PC-3 (cell line): ENCODE measurements around the gene CYP2B6. TPM values are rescaled to one million over a fixed set of nuclear protein-coding genes. Genes with fewer than 3 reads are reported as not detected.

Experiments
- ATAC-seq: fragments of 200-7000 bp; cut with Tn5 transposase; 2 replicates; pipeline ENCODE4 v1.9.1; 2020; ENCODE audit warnings: mild to moderate bottlenecking, moderate library complexity
- BruUV-seq: library from RNA; stranded (reverse); fragments of 400-500 nt; replicated peaks from 2 replicates; lab custom pipeline; 2021; lab: Mats Ljungman, UMichigan
- CTCF ChIA-PET: fragments of 300-600 bp; sonication (Branson Sonifier 250); formaldehyde crosslinking; loops from one replicate; lab custom pipeline; 2022; ENCODE audit warnings: antibody characterized with exemption; lab: Charles Lee
- POLR2A ChIA-PET: fragments of 300-600 bp; sonication (Branson Sonifier 250); formaldehyde crosslinking; loops from one replicate; lab custom pipeline; 2022; ENCODE audit warnings: antibody characterized with exemption; ENCODE audit not compliant: unreplicated experiment; lab: Charles Lee
- DNase-seq: peaks from one replicate; pipeline ENCODE4 v3.0.0-alpha.2; 2015
- H2AFZ ChIP-seq: fragments of 300-600 bp; sonication (generic); 2 replicates; pipeline ENCODE4 v1.6.0; 2016; ENCODE audit warnings: antibody characterized with exemption, low read length
- H3F3A ChIP-seq: fragments of 300-600 bp; sonication (generic); one replicate; pipeline ENCODE4 v1.6.0; 2017; ENCODE audit warnings: antibody characterized with exemption, low read length, control low read depth, mild to moderate bottlenecking; ENCODE audit not compliant: unreplicated experiment
- H3K27ac ChIP-seq: fragments of 300-600 bp; sonication (generic); 2 replicates; pipeline ENCODE4 v1.5.1; 2016; ENCODE audit warnings: mild to moderate bottlenecking, low read length
- H3K27me3 ChIP-seq: fragments of 300-600 bp; sonication (generic); 2 replicates; pipeline ENCODE4 v1.6.1; 2016; ENCODE audit warnings: low read length, mixed read lengths
- H3K36me3 ChIP-seq: fragments of 300-600 bp; sonication (generic); 2 replicates; pipeline ENCODE4 v1.6.1; 2016; ENCODE audit warnings: low read depth, mixed run types, low read length, mixed read lengths
- H3K4me1 ChIP-seq: fragments of 300-600 bp; sonication (generic); 2 replicates; pipeline ENCODE4 v1.5.1; 2016; ENCODE audit warnings: low read length; ENCODE audit not compliant: insufficient read depth
- H3K4me2 ChIP-seq: fragments of 300-600 bp; sonication (generic); 2 replicates; pipeline ENCODE4 v1.6.0; 2016; ENCODE audit warnings: low read length
- H3K4me3 ChIP-seq: fragments of 300-600 bp; sonication (generic); 2 replicates; pipeline ENCODE4 v1.5.1; 2016; ENCODE audit warnings: mild to moderate bottlenecking, low read length, mixed read lengths
- H3K79me2 ChIP-seq: fragments of 300-600 bp; sonication (generic); 2 replicates; pipeline ENCODE4 v1.6.1; 2017; ENCODE audit warnings: low read length, mixed read lengths
- H3K9ac ChIP-seq: fragments of 300-600 bp; sonication (generic); 2 replicates; pipeline ENCODE4 v1.6.0; 2016; ENCODE audit warnings: mild to moderate bottlenecking, low read length
- H3K9me2 ChIP-seq: fragments of 300-600 bp; sonication (generic); replicated peaks from 2 replicates; pipeline ENCODE4 v1.6.1; 2016; ENCODE audit warnings: mixed run types, low read length, mixed read lengths
- H3K9me3 ChIP-seq: fragments of 300-600 bp; sonication (generic); 2 replicates; pipeline ENCODE4 v1.6.1; 2016; ENCODE audit warnings: low read length, mixed read lengths
- H4K20me1 ChIP-seq: fragments of 300-600 bp; sonication (generic); 2 replicates; pipeline ENCODE4 v1.6.1; 2016; ENCODE audit warnings: low read length, mixed read lengths
- EZH2 ChIP-seq: fragments of 300-600 bp; sonication (generic); IDR thresholded peaks from one replicate; pipeline ENCODE4 v1.6.1; 2017; ENCODE audit warnings: antibody characterized with exemption, mild to moderate bottlenecking, low read length; ENCODE audit not compliant: unreplicated experiment
- EZH2phosphoT487 ChIP-seq: fragments of 300-600 bp; sonication (generic); IDR thresholded peaks from 2 replicates; pipeline ENCODE4 v1.6.1; 2018; ENCODE audit warnings: mild to moderate bottlenecking, antibody characterized with exemption, low read length, borderline replicate concordance
- intact Hi-C: fragments of 100-400 bp; cut with micrococcal nuclease; formaldehyde crosslinking; loops from 2 replicates; pipeline ENCODE4 v1.9.0; 2023
- total RNA-seq: library from RNA; depleted of rRNA; stranded (reverse); fragments of >200 nt; gene quantifications from 2 replicates; pipeline ENCODE4 v1.2.3, GENCODE V29; 2014
- TF ChIP-seq, protein P1 (sequence below): fragments of 300-600 bp; sonication (generic); conservative IDR thresholded peaks from 2 replicates; pipeline ENCODE4 v1.5.1; 2017; ENCODE audit warnings: antibody characterized with exemption, low read depth, mild to moderate bottlenecking, low read length

CYP2B6 gene
- total RNA-seq, 1 experiment from 2014 or later, result not detected

DNA sequence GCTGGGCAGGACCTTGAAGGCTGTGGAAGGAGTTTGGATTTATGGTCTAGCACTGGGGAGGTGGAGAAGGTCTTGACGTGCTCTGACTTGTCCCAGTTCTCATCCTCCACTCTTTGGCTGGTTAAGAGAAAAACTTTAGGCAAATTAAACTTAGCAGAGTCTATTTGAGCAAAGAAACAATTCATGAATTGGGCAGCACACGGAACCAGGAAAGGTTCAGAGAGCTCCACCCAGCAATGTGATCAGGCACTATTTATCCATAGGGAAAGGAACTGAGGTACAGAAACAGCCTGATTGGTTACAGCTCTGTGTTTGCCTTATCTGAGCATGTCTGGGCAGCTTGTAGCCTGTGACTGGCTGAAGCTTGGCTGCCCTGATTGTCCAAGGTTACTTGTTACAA is 45.4 kb upstream of the CYP2B6 start:
- TF ChIP-seq EZH2phosphoT487, result no peak
- TF ChIP-seq EZH2, result no peak
- TF ChIP-seq, protein P1, sequence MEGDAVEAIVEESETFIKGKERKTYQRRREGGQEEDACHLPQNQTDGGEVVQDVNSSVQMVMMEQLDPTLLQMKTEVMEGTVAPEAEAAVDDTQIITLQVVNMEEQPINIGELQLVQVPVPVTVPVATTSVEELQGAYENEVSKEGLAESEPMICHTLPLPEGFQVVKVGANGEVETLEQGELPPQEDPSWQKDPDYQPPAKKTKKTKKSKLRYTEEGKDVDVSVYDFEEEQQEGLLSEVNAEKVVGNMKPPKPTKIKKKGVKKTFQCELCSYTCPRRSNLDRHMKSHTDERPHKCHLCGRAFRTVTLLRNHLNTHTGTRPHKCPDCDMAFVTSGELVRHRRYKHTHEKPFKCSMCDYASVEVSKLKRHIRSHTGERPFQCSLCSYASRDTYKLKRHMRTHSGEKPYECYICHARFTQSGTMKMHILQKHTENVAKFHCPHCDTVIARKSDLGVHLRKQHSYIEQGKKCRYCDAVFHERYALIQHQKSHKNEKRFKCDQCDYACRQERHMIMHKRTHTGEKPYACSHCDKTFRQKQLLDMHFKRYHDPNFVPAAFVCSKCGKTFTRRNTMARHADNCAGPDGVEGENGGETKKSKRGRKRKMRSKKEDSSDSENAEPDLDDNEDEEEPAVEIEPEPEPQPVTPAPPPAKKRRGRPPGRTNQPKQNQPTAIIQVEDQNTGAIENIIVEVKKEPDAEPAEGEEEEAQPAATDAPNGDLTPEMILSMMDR, result no peak
- Histone ChIP-seq H3K9me3 (no peaks in the 10 kb centered on the region), H3K79me2 (no peaks in the 10 kb centered on the region)

DNA sequence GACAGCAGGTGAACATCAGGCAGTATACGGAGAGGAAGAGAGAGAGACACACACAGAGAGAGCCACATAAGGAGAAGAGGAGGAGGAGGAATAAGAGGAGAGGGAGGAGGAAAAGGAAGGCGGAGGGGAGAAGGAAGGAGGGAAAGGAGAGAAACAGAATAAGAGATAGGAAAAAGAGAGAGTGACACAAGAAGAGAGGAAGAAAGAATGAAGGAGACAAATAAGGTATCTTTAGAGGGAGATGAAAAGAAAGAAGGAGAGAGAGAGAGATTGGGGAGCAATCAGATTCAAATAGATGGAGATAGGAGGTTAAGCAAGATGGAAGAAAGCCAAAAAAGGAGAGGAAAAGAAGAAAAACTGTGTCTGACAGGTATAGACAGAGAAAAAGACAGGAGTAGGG is 44.0 kb upstream of the CYP2B6 start:
- DNase-seq, result no peak
- Histone ChIP-seq H3K4me3 (no peak overlapping the region), H3K4me2 (no peak overlapping the region), H3K27ac (no peak overlapping the region), H3K9me2 (no peaks in the 10 kb centered on the region), H3K9ac (no peak overlapping the region), H3K27me3 (no peaks in the 10 kb centered on the region), H4K20me1 (no peaks in the 10 kb centered on the region), H3K79me2 (no peaks in the 10 kb centered on the region), H3K4me1 (peaks cover 9% of the 10 kb centered on the region), H3K9me3 (no peaks in the 10 kb centered on the region), H2AFZ (no peak overlapping the region), H3F3A (no peaks in the 10 kb centered on the region), H3K36me3 (no peaks in the 10 kb centered on the region)
- TF ChIP-seq EZH2phosphoT487, result no peak
- TF ChIP-seq, protein P1, result no peak
- no peak for TF ChIP-seq EZH2
- no TSS peak for BruUV-seq
- intact Hi-C loops, result no loop called here
- ChIA-PET POLR2A (no interaction called here), CTCF (no interaction called here)
- ATAC-seq, result no peak

More for the DNA sequence above, 45.4 kb upstream of the CYP2B6 start:
- H3K4me2 ChIP-seq, result no peak overlapping the region
- no peaks in the 10 kb centered on the region for H3K27me3 ChIP-seq
- ATAC-seq, result no peak
- CTCF ChIA-PET, result no interaction called here
- no peak overlapping the region for H3K9ac ChIP-seq
- no peaks in the 10 kb centered on the region for H3K36me3 ChIP-seq
- no peak overlapping the region for H3K27ac ChIP-seq
- no peak overlapping the region for H3K4me3 ChIP-seq
- no peak for DNase-seq
- peaks cover 18% of the 10 kb centered on the region for H3K4me1 ChIP-seq
- intact Hi-C loops, result no loop called here
- H3K9me2 ChIP-seq, result no peaks in the 10 kb centered on the region
- BruUV-seq, result no TSS peak
- no peak overlapping the region for H2AFZ ChIP-seq
- H3F3A ChIP-seq, result no peaks in the 10 kb centered on the region
- H4K20me1 ChIP-seq, result no peaks in the 10 kb centered on the region
- POLR2A ChIA-PET, result no interaction called here

DNA sequence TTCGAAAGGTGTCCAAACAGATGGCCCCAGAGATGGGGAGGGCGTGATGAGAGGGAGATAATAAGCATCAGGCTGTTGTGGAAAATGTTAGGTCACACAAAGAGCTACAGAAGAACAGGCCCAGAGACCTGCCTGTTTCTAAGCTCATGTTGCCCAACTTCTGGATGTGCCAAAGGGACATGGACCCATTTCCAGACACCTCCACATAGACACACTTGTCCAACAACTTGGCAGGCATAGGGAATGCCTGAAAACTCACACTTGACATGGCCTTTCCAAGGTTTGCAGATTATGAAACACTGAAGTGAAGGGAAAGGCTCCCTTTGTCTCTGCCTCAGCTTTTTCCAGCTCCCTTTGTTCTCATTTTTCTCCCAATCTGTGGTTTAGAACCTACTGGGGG is 43.5 kb upstream of the CYP2B6 start:
- POLR2A ChIA-PET, result no interaction called here
- no peaks in the 10 kb centered on the region for H3K27me3 ChIP-seq
- no peaks in the 10 kb centered on the region for H3F3A ChIP-seq
- H3K36me3 ChIP-seq, result no peaks in the 10 kb centered on the region
- H3K4me2 ChIP-seq, result no peak overlapping the region
- no peak overlapping the region for H3K27ac ChIP-seq
- no peak for DNase-seq
- peaks cover 6% of the 10 kb centered on the region; the same call in 1 of the 2 replicates for H3K4me1 ChIP-seq
- H3K9me2 ChIP-seq, result no peaks in the 10 kb centered on the region
- TF ChIP-seq, protein P1, result no peak
- TF ChIP-seq EZH2phosphoT487 (no peak), EZH2 (no peak)
- H3K79me2 ChIP-seq, result no peaks in the 10 kb centered on the region
- intact Hi-C loops, result no loop called here
- CTCF ChIA-PET, result no interaction called here
- H3K9ac ChIP-seq, result no peak overlapping the region
- no peak overlapping the region for H3K4me3 ChIP-seq
- BruUV-seq, result no TSS peak
- no peak overlapping the region for H2AFZ ChIP-seq
- no peak for ATAC-seq
- no peaks in the 10 kb centered on the region for H4K20me1 ChIP-seq
- no peaks in the 10 kb centered on the region for H3K9me3 ChIP-seq
